Measurements from ENCODE around the gene HPN. TPM values are rescaled to one million over a fixed set of nuclear protein-coding genes. Genes with fewer than 3 reads are reported as not detected.

Gene HPN
- total RNA-seq, 1 experiment from 2014 or later = 10.6 TPM

DNA sequence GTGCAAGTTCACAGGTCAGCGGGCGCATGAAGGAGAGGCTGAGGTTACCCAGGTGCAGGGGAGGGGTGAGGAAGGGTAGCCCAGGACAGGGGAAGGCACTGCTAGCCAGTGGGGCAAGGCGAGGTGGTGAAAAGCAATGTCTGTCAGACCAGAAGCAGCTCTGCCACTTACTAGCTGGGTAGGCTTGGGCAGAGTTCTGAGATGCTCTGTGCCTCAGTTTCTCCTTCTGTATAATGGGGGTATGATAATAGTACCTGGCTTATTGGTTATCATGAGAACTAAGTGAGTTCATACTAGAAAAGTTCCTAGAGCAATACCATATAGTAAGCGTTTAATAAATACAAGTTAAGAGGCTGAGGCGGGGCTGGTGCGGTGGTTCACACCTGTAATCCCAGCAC, 25.6 kb upstream of the HPN start:
- no peak overlapping the region for H3K4ac ChIP-seq (ENCODE audit: low read depth, low read length)
- TF ChIP-seq, protein P1, sequence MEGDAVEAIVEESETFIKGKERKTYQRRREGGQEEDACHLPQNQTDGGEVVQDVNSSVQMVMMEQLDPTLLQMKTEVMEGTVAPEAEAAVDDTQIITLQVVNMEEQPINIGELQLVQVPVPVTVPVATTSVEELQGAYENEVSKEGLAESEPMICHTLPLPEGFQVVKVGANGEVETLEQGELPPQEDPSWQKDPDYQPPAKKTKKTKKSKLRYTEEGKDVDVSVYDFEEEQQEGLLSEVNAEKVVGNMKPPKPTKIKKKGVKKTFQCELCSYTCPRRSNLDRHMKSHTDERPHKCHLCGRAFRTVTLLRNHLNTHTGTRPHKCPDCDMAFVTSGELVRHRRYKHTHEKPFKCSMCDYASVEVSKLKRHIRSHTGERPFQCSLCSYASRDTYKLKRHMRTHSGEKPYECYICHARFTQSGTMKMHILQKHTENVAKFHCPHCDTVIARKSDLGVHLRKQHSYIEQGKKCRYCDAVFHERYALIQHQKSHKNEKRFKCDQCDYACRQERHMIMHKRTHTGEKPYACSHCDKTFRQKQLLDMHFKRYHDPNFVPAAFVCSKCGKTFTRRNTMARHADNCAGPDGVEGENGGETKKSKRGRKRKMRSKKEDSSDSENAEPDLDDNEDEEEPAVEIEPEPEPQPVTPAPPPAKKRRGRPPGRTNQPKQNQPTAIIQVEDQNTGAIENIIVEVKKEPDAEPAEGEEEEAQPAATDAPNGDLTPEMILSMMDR (conservative IDR thresholded peaks at IDR 0.05) = no peak
- no peak overlapping the region for H2BK5ac ChIP-seq (ENCODE audit: insufficient read length, low read length)
- no peak overlapping the region for H2BK12ac ChIP-seq (ENCODE audit: insufficient read length, low read depth, low read length)
- WGBS (ENCODE audit: extremely low coverage, insufficient read length, low lambda C conversion rate) = no CpG with 5 or more reads among the region's 6 CpGs
- no peak overlapping the region; a peak in 1 of 5 replicates for H3K4me3 Mint-ChIP-seq
- H3K9me3 ChIP-seq (ENCODE audit: control insufficient read depth, low read depth, low read length) = no peaks in the 10 kb centered on the region
- H2BK15ac ChIP-seq (ENCODE audit: low read depth, low read length) = no peak overlapping the region
- no peak overlapping the region for H3K18ac ChIP-seq (ENCODE audit: insufficient read length, low read depth, low read length)
- H3K56ac ChIP-seq (ENCODE audit: insufficient read length, low read depth, low read length) = no peak overlapping the region
- no peaks in the 10 kb centered on the region for H3K27me3 ChIP-seq (ENCODE audit: insufficient read depth, low read length)
- H2AK5ac ChIP-seq (ENCODE audit: insufficient read length, low read length) = no peak overlapping the region
- no peak overlapping the region for H3K27ac Mint-ChIP-seq
- no peak overlapping the region for H2AFZ ChIP-seq (ENCODE audit: low read length)
- H3K23me2 ChIP-seq (ENCODE audit: insufficient read length, low read depth, low read length, poor library complexity, severe bottlenecking) = no peaks in the 10 kb centered on the region
- no peak overlapping the region for H3T11ph ChIP-seq (ENCODE audit: low read length)
- H2BK120ac ChIP-seq (ENCODE audit: low read depth, low read length, poor library complexity, severe bottlenecking) = no peak overlapping the region
- H3K79me1 ChIP-seq (ENCODE audit: insufficient read depth, low read depth, low read length, poor library complexity, severe bottlenecking) = no peaks in the 10 kb centered on the region
- no peak overlapping the region for H3K4me2 ChIP-seq (ENCODE audit: insufficient read depth, insufficient read length, low read length)
- no peak overlapping the region for H3K9ac ChIP-seq (ENCODE audit: extremely low read depth, insufficient read length, low read length)
- no peak overlapping the region for H4K91ac ChIP-seq (ENCODE audit: insufficient read length, low read depth, low read length)
- peaks cover 73 to 98% (median 89%) of the 10 kb centered on the region in 3 experiments for H3K36me3 Mint-ChIP-seq (ENCODE audit: insufficient read depth in 1 of 3, low read depth in 3 of 3)
- H3K27ac ChIP-seq (ENCODE audit: insufficient read length, low read depth, low read length) = no peak overlapping the region
- no peak overlapping the region for H4K8ac ChIP-seq (replicated peaks; ENCODE audit: insufficient read length, low read depth, low read length)
- H4K5ac ChIP-seq (ENCODE audit: insufficient read length, low read depth, low read length) = no peak overlapping the region
- no peak overlapping the region for H2BK20ac ChIP-seq (ENCODE audit: low read depth, low read length, poor library complexity, severe bottlenecking)
- no peak overlapping the region for H3K14ac ChIP-seq (ENCODE audit: insufficient read depth, low read length)
- H3K9me3 Mint-ChIP-seq = no peaks in the 10 kb centered on the region
- no peaks in the 10 kb centered on the region for H3K27me3 Mint-ChIP-seq (ENCODE audit: low read depth)
- 0 out of 4 replicates have a peak, but pooled peaks cover 0 to 6% of the 10 kb centered on the region in 2 experiments for H3K4me1 Mint-ChIP-seq
- H3K23ac ChIP-seq (ENCODE audit: insufficient read length, low read depth, low read length) = no peak overlapping the region
- H3K4me1 ChIP-seq (ENCODE audit: insufficient read depth, low read length) = no peaks in the 10 kb centered on the region
- DNase-seq = no peak
- H4K20me1 ChIP-seq (ENCODE audit: control insufficient read depth, insufficient read depth, insufficient read length) = no peaks in the 10 kb centered on the region
- H3K79me2 ChIP-seq (ENCODE audit: insufficient read depth, low read length) = no peaks in the 10 kb centered on the region

Data from H9 (cell line).